Panc1 (cell line): Measurements from ENCODE around the gene ILDR1. TPM values are rescaled to one million over a fixed set of nuclear protein-coding genes. Genes with fewer than 3 reads are reported as not detected.

Source experiments
- ATAC-seq: fragments of 200-7000 bp; cut with Tn5 transposase; 2 replicates; pipeline ENCODE4 v1.9.1; 2020; ENCODE audit warnings: mild to moderate bottlenecking, moderate library complexity
- BruUV-seq: library from RNA; stranded (reverse); fragments of 400-500 nt; replicated peaks from 2 replicates; lab custom pipeline; 2021; lab: Mats Ljungman, UMichigan
- CTCF ChIA-PET: fragments of 300-600 bp; sonication (Branson Sonifier 250); formaldehyde crosslinking; loops from one replicate; lab custom pipeline; 2022; ENCODE audit warnings: antibody characterized with exemption; lab: Charles Lee
- POLR2A ChIA-PET: fragments of 300-600 bp; sonication (Branson Sonifier 250); formaldehyde crosslinking; loops from one replicate; lab custom pipeline; 2022; ENCODE audit warnings: antibody characterized with exemption; lab: Charles Lee
- DNase-seq: peaks from one replicate; pipeline ENCODE4 v3.0.0-alpha.2; 2010; ENCODE audit warnings: low read depth, low spot score
- H3K27ac ChIP-seq: 2 replicates; pipeline ENCODE4 v1.5.1; 2011; ENCODE audit warnings: mild to moderate bottlenecking, low read length, inconsistent platforms
- H3K27me3 ChIP-seq: fragments of 200-500 bp; sonication (Bioruptor generic); 2 replicates; pipeline ENCODE4 v1.6.0; 2014; ENCODE audit warnings: low read length, inconsistent platforms; ENCODE audit not compliant: control insufficient read depth, insufficient read depth
- H3K36me3 ChIP-seq: fragments of 200-500 bp; sonication (Bioruptor generic); 2 replicates; pipeline ENCODE4 v1.5.1; 2014; ENCODE audit warnings: inconsistent platforms, mild to moderate bottlenecking, low read length, moderate library complexity; ENCODE audit not compliant: control insufficient read depth, insufficient read depth
- H3K4me1 ChIP-seq: 2 replicates; pipeline ENCODE4 v1.5.1; 2011; ENCODE audit warnings: inconsistent platforms, mild to moderate bottlenecking, low read length, moderate library complexity; ENCODE audit not compliant: control insufficient read depth, insufficient read depth
- H3K4me3 ChIP-seq, 2 experiments: 2 replicates each; pipeline ENCODE4 v1.5.1; 2011 to 2012; ENCODE audit warnings: low read depth in 2 of 2, low read length in 2 of 2, mild to moderate bottlenecking in 2 of 2, inconsistent platforms in 1 of 2, moderate library complexity in 1 of 2
- H3K9me3 ChIP-seq: fragments of 200-500 bp; sonication (Bioruptor generic); 2 replicates; pipeline ENCODE4 v1.5.1; 2014; ENCODE audit warnings: low read depth, mild to moderate bottlenecking, inconsistent platforms, low read length, moderate library complexity; ENCODE audit not compliant: control insufficient read depth, insufficient read depth
- POLR2AphosphoS5 ChIP-seq: IDR thresholded peaks from 2 replicates; pipeline ENCODE4 v1.6.1; 2012; ENCODE audit warnings: mild to moderate bottlenecking, low read depth, low read length, moderate library complexity
- SIN3A ChIP-seq: IDR thresholded peaks from 2 replicates; pipeline ENCODE4 v1.6.1; 2012; ENCODE audit warnings: low read depth, mild to moderate bottlenecking, low read length, moderate library complexity, borderline replicate concordance; ENCODE audit not compliant: insufficient read depth
- TCF7L2 ChIP-seq: IDR thresholded peaks from 2 replicates; pipeline ENCODE4 v1.6.1; 2011; ENCODE audit warnings: mild to moderate bottlenecking, low read depth, low read length, inconsistent platforms
- in situ Hi-C: cut with HindIII; loops from 2 replicates; pipeline ENCODE4 v1.10.0; 2016; ENCODE audit warnings: low sequenced_read_pairs, low pct_unique_long_range_greater_than_20kb
- intact Hi-C: fragments of 100-400 bp; cut with micrococcal nuclease; formaldehyde crosslinking; loops from one replicate; pipeline ENCODE4 v1.10.0; 2022; ENCODE audit not compliant: unreplicated experiment
- total RNA-seq: library from RNA; stranded (reverse); gene quantifications from one replicate; pipeline ENCODE4 v1.2.1, GENCODE V29; 2021; ENCODE audit not compliant: unreplicated experiment
- TF ChIP-seq, protein P1 (sequence below): fragments of 450-650 bp; IDR thresholded peaks from 2 replicates; pipeline ENCODE4 v1.5.1; 2017; ENCODE audit warnings: mild to moderate bottlenecking
- TF ChIP-seq, protein P2 (sequence below), 2 experiments: IDR thresholded peaks; 2 replicates each; pipeline ENCODE4 v1.6.1; 2011 to 2012; ENCODE audit warnings: low read depth in 2 of 2, control low read depth in 1 of 2, low read length in 1 of 2, mild to moderate bottlenecking in 1 of 2, moderate library complexity in 1 of 2; ENCODE audit not compliant: insufficient read depth in 1 of 2

Gene ILDR1
- total RNA-seq, 1 experiment from 2014 or later = not detected

- no peaks in the 10 kb centered on the region for H3K27me3 ChIP-seq
- ChIA-PET POLR2A (no interaction called here), CTCF (no interaction called here)
- no TSS peak for BruUV-seq
- no peaks in the 10 kb centered on the region for H3K9me3 ChIP-seq
- in situ Hi-C loops (no loop called here), intact Hi-C loops (no loop called here)
- no peak overlapping the region for H3K27ac ChIP-seq
- DNase-seq = no peak
- TF ChIP-seq, protein P1, sequence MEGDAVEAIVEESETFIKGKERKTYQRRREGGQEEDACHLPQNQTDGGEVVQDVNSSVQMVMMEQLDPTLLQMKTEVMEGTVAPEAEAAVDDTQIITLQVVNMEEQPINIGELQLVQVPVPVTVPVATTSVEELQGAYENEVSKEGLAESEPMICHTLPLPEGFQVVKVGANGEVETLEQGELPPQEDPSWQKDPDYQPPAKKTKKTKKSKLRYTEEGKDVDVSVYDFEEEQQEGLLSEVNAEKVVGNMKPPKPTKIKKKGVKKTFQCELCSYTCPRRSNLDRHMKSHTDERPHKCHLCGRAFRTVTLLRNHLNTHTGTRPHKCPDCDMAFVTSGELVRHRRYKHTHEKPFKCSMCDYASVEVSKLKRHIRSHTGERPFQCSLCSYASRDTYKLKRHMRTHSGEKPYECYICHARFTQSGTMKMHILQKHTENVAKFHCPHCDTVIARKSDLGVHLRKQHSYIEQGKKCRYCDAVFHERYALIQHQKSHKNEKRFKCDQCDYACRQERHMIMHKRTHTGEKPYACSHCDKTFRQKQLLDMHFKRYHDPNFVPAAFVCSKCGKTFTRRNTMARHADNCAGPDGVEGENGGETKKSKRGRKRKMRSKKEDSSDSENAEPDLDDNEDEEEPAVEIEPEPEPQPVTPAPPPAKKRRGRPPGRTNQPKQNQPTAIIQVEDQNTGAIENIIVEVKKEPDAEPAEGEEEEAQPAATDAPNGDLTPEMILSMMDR = 0 out of 2 replicates have a peak, but pooled peaks have one; percentile 15
- TF ChIP-seq, protein P2, sequence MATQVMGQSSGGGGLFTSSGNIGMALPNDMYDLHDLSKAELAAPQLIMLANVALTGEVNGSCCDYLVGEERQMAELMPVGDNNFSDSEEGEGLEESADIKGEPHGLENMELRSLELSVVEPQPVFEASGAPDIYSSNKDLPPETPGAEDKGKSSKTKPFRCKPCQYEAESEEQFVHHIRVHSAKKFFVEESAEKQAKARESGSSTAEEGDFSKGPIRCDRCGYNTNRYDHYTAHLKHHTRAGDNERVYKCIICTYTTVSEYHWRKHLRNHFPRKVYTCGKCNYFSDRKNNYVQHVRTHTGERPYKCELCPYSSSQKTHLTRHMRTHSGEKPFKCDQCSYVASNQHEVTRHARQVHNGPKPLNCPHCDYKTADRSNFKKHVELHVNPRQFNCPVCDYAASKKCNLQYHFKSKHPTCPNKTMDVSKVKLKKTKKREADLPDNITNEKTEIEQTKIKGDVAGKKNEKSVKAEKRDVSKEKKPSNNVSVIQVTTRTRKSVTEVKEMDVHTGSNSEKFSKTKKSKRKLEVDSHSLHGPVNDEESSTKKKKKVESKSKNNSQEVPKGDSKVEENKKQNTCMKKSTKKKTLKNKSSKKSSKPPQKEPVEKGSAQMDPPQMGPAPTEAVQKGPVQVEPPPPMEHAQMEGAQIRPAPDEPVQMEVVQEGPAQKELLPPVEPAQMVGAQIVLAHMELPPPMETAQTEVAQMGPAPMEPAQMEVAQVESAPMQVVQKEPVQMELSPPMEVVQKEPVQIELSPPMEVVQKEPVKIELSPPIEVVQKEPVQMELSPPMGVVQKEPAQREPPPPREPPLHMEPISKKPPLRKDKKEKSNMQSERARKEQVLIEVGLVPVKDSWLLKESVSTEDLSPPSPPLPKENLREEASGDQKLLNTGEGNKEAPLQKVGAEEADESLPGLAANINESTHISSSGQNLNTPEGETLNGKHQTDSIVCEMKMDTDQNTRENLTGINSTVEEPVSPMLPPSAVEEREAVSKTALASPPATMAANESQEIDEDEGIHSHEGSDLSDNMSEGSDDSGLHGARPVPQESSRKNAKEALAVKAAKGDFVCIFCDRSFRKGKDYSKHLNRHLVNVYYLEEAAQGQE (IDR thresholded peaks at IDR 0.05; ENCODE audit: insufficient read depth in 1 of 2, low read depth in 2 of 2, low read length in 1 of 2) = no peak
- no peaks in the 10 kb centered on the region for H3K4me1 ChIP-seq
- no peak overlapping the region for H3K4me3 ChIP-seq
- no peak for ATAC-seq
- no peaks in the 10 kb centered on the region for H3K36me3 ChIP-seq
These were observed 46.2 kb downstream of the ILDR1 start for GRCh38 chr3:121975702-121976302.

DNA sequence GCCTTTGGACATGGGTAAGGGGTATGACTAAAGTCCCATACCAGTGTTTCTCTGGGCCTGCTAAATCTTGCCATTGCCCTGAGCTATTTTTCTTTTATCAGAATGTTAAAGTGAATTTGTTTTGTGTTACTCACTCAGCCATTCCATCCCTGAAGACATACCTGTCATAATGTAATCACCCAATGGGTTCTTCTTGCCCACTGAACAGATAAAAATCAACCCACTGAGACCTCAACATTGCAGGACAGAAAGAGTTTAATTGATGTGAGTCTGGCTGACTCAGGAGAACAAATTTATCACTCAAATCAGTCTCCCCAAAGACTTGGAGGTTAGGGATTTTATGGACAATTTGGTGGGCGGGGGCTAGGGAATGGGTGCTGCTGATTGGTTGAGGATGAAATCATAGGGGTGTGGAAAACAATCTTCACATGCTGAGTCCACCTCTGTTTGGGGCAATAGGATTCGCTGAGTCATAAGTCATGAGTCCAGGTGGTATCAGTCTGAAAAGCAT lies 47.4 kb downstream of the ILDR1 start:
- no TSS peak for BruUV-seq
- in situ Hi-C loops (no loop called here), intact Hi-C loops (no loop called here)
- Histone ChIP-seq H3K36me3 (no peaks in the 10 kb centered on the region), H3K27me3 (no peaks in the 10 kb centered on the region), H3K4me1 (no peaks in the 10 kb centered on the region), H3K4me3 (no peak overlapping the region), H3K9me3 (no peaks in the 10 kb centered on the region), H3K27ac (no peak overlapping the region)
- CTCF ChIA-PET = no interaction called here
- POLR2A ChIA-PET = no interaction called here
- TF ChIP-seq SIN3A = no peak
- TF ChIP-seq TCF7L2 = no peak
- TF ChIP-seq, protein P1 = no peak
- TF ChIP-seq, protein P2 (IDR thresholded peaks at IDR 0.05; ENCODE audit: insufficient read depth in 1 of 2, low read depth in 2 of 2, low read length in 1 of 2) = no peak
- no peak for TF ChIP-seq POLR2AphosphoS5
- no peak for DNase-seq
- no peak for ATAC-seq
